IMR-90 (cell line): ENCODE data around the gene AUH. TPM values are rescaled to one million over a fixed set of nuclear protein-coding genes. Genes with fewer than 3 reads are reported as not detected.

ENCODE experiments used
- ATAC-seq: fragments of 200-7000 bp; cut with Tn5 transposase; 2 replicates; pipeline ENCODE4 v1.9.1; 2020; ENCODE audit warnings: low read depth, mild to moderate bottlenecking, moderate library complexity
- BruUV-seq: library from RNA; stranded (reverse); fragments of 400-500 nt; replicated peaks from 2 replicates; lab custom pipeline; 2021; lab: Mats Ljungman, UMichigan
- CTCF ChIA-PET: fragments of 300-600 bp; formaldehyde crosslinking; extraction: SDS; loops from one replicate; lab custom pipeline; 2021; ENCODE audit warnings: antibody characterized with exemption; lab: Yijun Ruan, JAX
- POLR2A ChIA-PET: fragments of 300-600 bp; sonication (Branson Sonifier 250); formaldehyde crosslinking; loops from one replicate; lab custom pipeline; 2022; ENCODE audit warnings: antibody characterized with exemption; ENCODE audit not compliant: unreplicated experiment; lab: Charles Lee
- DNase-seq: peaks from one replicate; pipeline ENCODE4 v3.0.0; 2013
- H2AFZ ChIP-seq: replicated peaks from 2 replicates; pipeline ENCODE3; 2013; ENCODE audit warnings: low read length, mild to moderate bottlenecking; ENCODE audit not compliant: poor library complexity
- H2AK5ac ChIP-seq: 2 replicates; pipeline ENCODE4 v1.6.1; 2013; ENCODE audit warnings: low read depth, low read length, inconsistent platforms
- H2AK9ac ChIP-seq: replicated peaks from 2 replicates; pipeline ENCODE3; 2013; ENCODE audit warnings: mild to moderate bottlenecking, low read depth, low read length, moderate library complexity; ENCODE audit not compliant: poor library complexity
- H2BK120ac ChIP-seq: 2 replicates; pipeline ENCODE4 v1.6.1; 2013; ENCODE audit warnings: low read depth, low read length, inconsistent platforms
- H2BK15ac ChIP-seq: 3 replicates; pipeline ENCODE4 v1.6.1; 2013; ENCODE audit warnings: low read depth, low read length, inconsistent platforms
- H2BK20ac ChIP-seq: 2 replicates; pipeline ENCODE4 v1.6.1; 2013; ENCODE audit warnings: low read depth, mild to moderate bottlenecking, inconsistent platforms, low read length, moderate library complexity
- H2BK5ac ChIP-seq: 2 replicates; pipeline ENCODE4 v1.6.1; 2013; ENCODE audit warnings: mild to moderate bottlenecking, low read depth, low read length, inconsistent platforms; ENCODE audit not compliant: poor library complexity, severe bottlenecking
- H3K14ac ChIP-seq: replicated peaks from 2 replicates; pipeline ENCODE4 v1.6.1; 2013; ENCODE audit warnings: low read depth, low read length, inconsistent platforms
- H3K18ac ChIP-seq: 2 replicates; pipeline ENCODE4 v1.6.1; 2013; ENCODE audit warnings: low read depth, low read length, control low read depth
- H3K23ac ChIP-seq: 2 replicates; pipeline ENCODE4 v1.6.1; 2013; ENCODE audit warnings: low read depth, low read length, inconsistent platforms
- H3K27ac ChIP-seq: 2 replicates; pipeline ENCODE4 v1.5.1; 2013; ENCODE audit warnings: mild to moderate bottlenecking, control low read depth, low read length; ENCODE audit not compliant: insufficient read depth
- H3K27me3 ChIP-seq: 2 replicates; pipeline ENCODE4 v1.6.1; 2013; ENCODE audit warnings: low read length; ENCODE audit not compliant: control insufficient read depth, insufficient read depth
- H3K36me3 ChIP-seq: 2 replicates; pipeline ENCODE4 v1.6.1; 2013; ENCODE audit warnings: low read length, mixed read lengths; ENCODE audit not compliant: control insufficient read depth, insufficient read depth
- H3K4ac ChIP-seq: 2 replicates; pipeline ENCODE4 v1.6.1; 2013; ENCODE audit warnings: low read depth, low read length, inconsistent platforms
- H3K4me1 ChIP-seq: 2 replicates; pipeline ENCODE4 v1.6.1; 2013; ENCODE audit warnings: low read length, mixed read lengths; ENCODE audit not compliant: control insufficient read depth, insufficient read depth
- H3K4me2 ChIP-seq: 2 replicates; pipeline ENCODE4 v1.6.1; 2013; ENCODE audit warnings: low read depth, mild to moderate bottlenecking, control low read depth, low read length, moderate library complexity
- H3K4me3 ChIP-seq: 2 replicates; pipeline ENCODE4 v1.5.1; 2013; ENCODE audit warnings: low read depth, mild to moderate bottlenecking, control low read depth, low read length, moderate library complexity; ENCODE audit not compliant: insufficient read depth
- H3K56ac ChIP-seq: 2 replicates; pipeline ENCODE4 v1.6.1; 2013; ENCODE audit warnings: low read length, inconsistent platforms; ENCODE audit not compliant: insufficient read depth; ENCODE audit errors: extremely low read depth
- H3K79me1 ChIP-seq, 2 experiments: 2 replicates each; pipeline ENCODE4 v1.6.1; 2013; ENCODE audit warnings: low read length in 2 of 2, inconsistent platforms in 1 of 2, low read depth in 1 of 2
- H3K9ac ChIP-seq: 2 replicates; pipeline ENCODE4 v1.6.1; 2013; ENCODE audit warnings: low read depth, low read length, control low read depth
- H3K9me1 ChIP-seq: 2 replicates; pipeline ENCODE4 v1.6.1; 2013; ENCODE audit warnings: low read length, inconsistent platforms; ENCODE audit not compliant: insufficient read depth
- H3K9me3 ChIP-seq: 2 replicates; pipeline ENCODE4 v1.6.1; 2013; ENCODE audit warnings: low read length; ENCODE audit not compliant: control insufficient read depth, insufficient read depth
- H4K20me1 ChIP-seq: 2 replicates; pipeline ENCODE4 v1.6.1; 2013; ENCODE audit warnings: low read length, inconsistent platforms; ENCODE audit not compliant: insufficient read depth
- H4K5ac ChIP-seq: 2 replicates; pipeline ENCODE4 v1.6.1; 2013; ENCODE audit warnings: mild to moderate bottlenecking, low read depth, low read length, control low read depth
- H4K8ac ChIP-seq, 2 experiments: 2 replicates each; pipeline ENCODE4 v1.6.1; 2013; ENCODE audit warnings: low read depth in 2 of 2, low read length in 2 of 2, control low read depth in 1 of 2, inconsistent platforms in 1 of 2
- H4K91ac ChIP-seq: 2 replicates; pipeline ENCODE4 v1.6.1; 2013; ENCODE audit warnings: low read depth, low read length, inconsistent platforms; ENCODE audit not compliant: insufficient read depth
- CEBPB ChIP-seq: IDR thresholded peaks from 2 replicates; pipeline ENCODE4 v1.6.1; 2012; ENCODE audit warnings: low read depth, low read length, improper control_type of control experiment
- MAFK ChIP-seq: IDR thresholded peaks from 2 replicates; pipeline ENCODE4 v1.6.1; 2012; ENCODE audit warnings: low read depth, low read length, improper control_type of control experiment
- RCOR1 ChIP-seq: IDR thresholded peaks from 2 replicates; pipeline ENCODE4 v1.6.1; 2012; ENCODE audit warnings: mild to moderate bottlenecking, low read length, improper control_type of control experiment; ENCODE audit not compliant: insufficient replicate concordance
- RFX5 ChIP-seq: IDR thresholded peaks from 2 replicates; pipeline ENCODE4 v1.8.0; 2012; ENCODE audit warnings: low read depth, mild to moderate bottlenecking, low read length, moderate library complexity
- SMC3 ChIP-seq: fragments of 150-350 bp; IDR thresholded peaks from 2 replicates; pipeline ENCODE4 v1.6.1; 2016; ENCODE audit warnings: low read depth, mild to moderate bottlenecking, antibody characterized with exemption, low read length, moderate library complexity
- WGBS, 2 experiments: methylation state at CpG; one replicate each; pipeline versions ENCODE4 v1.1.5 to v1.1.7; 2013; ENCODE audit warnings: missing lambda C conversion rate in 2 of 2; ENCODE audit not compliant: insufficient read length in 1 of 2; ENCODE audit errors: extremely low coverage in 2 of 2; 5-methylcytosine and 5-hydroxymethylcytosine counted together
- dilution Hi-C: fragments of 300-500 bp; cut with HindIII; formaldehyde crosslinking; loops from one replicate; pipeline ENCODE4 v1.14.3; 2018; ENCODE audit warnings: low sequenced_read_pairs; ENCODE audit not compliant: unreplicated experiment
- in situ Hi-C: fragments of 300-500 bp; cut with MboI; formaldehyde crosslinking; loops from 3 replicates; pipeline ENCODE4 v1.14.3; 2019; ENCODE audit warnings: low sequenced_read_pairs, inconsistent platforms, mixed read lengths
- intact Hi-C: fragments of 100-400 bp; cut with micrococcal nuclease; formaldehyde crosslinking; loops from 2 replicates; pipeline ENCODE4 v1.10.0; 2022
- polyA plus RNA-seq, 3 experiments: library from polyadenylated mRNA; depleted of rRNA; stranded (reverse); fragments of >200 nt; gene quantifications; 2 replicates each; pipeline ENCODE4 v1.2.3, GENCODE V29; 2012; ENCODE audit warnings: low replicate concordance in 1 of 3
- total RNA-seq: library from RNA; depleted of rRNA; stranded (reverse); fragments of >200 nt; gene quantifications from 2 replicates; pipeline ENCODE4 v1.2.3, GENCODE V29; 2012

The AUH gene
- total and polyA plus RNA-seq, 2 of the 4 experiments (the other 2 are of a cell fraction), result 5.9 to 8.1 TPM

DNA sequence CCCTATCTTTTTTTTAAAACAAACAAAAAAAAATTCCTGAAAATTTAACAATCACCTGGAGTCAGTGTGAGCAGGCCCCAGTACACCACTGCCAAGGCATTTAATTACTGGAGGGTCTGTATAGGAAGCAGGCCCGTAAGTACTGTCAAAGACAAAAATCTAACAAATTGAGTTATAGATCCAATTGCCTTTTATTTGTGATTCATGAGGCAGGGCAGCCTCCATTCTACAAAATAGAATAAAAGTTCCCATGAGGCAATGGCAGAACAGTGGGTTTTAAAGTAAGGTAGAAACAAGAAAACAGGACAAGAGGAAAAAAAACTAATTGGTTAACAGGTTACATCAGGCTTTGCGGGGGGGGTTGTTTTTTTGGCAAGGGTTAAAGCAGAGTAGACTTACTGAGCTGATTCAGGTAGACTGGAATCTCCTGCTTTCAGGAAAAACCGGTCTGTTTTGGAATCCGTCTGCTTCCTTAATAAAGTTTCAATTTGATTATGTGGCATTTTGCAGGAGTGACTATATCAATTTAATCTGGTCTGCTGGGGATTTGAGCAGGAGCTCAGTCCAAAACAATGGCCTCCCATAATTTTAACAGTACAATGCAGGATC is 48.9 kb downstream of the AUH start:
- H3K18ac ChIP-seq, result no peak overlapping the region
- H2BK5ac ChIP-seq, result no peak overlapping the region
- no peak overlapping the region for H3K14ac ChIP-seq
- dilution Hi-C loops, result no loop called here
- no peak for ATAC-seq
- no peaks in the 10 kb centered on the region for H3K27me3 ChIP-seq
- H3K4me3 ChIP-seq, result no peak overlapping the region
- no peak for DNase-seq
- peaks cover 5 to 36% of the 10 kb centered on the region in 2 experiments; a peak in 3 of 4 replicates for H3K79me1 ChIP-seq
- H3K9me1 ChIP-seq, result 0 out of 2 replicates have a peak, but pooled peaks cover 3% of the 10 kb centered on the region
- H3K9me3 ChIP-seq, result no peaks in the 10 kb centered on the region
- POLR2A ChIA-PET, result no interaction called here
- in situ Hi-C loops, result no loop called here
- intact Hi-C loops, result no loop called here
- peaks cover 2% of the 10 kb centered on the region; the same call in 1 of the 2 replicates for H3K4me1 ChIP-seq
- no TSS peak for BruUV-seq
- no peak overlapping the region for H2AK5ac ChIP-seq
- H2AFZ ChIP-seq, result no peak overlapping the region
- CTCF ChIA-PET, result no interaction called here
- WGBS, 2 experiments, result no CpG with 5 or more reads among the region's 4 CpGs
- H3K4ac ChIP-seq, result no peak overlapping the region
- H3K9ac ChIP-seq, result no peak overlapping the region
- no peak overlapping the region for H2AK9ac ChIP-seq
- H3K4me2 ChIP-seq, result no peak overlapping the region
- peaks cover 5% of the 10 kb centered on the region; the same call in 1 of the 2 replicates for H3K36me3 ChIP-seq
- TF ChIP-seq RFX5 (no peak), SMC3 (no peak), MAFK (no peak), RCOR1 (no peak), CEBPB (no peak)
- H4K20me1 ChIP-seq, result no peaks in the 10 kb centered on the region
- no peak overlapping the region for H3K27ac ChIP-seq
- H2BK15ac ChIP-seq, result no peak overlapping the region
- no peak overlapping the region for H4K5ac ChIP-seq
- H4K91ac ChIP-seq, result no peak overlapping the region
- no peak overlapping the region for H3K23ac ChIP-seq
- no peak overlapping the region for H4K8ac ChIP-seq
- H3K56ac ChIP-seq, result no peak overlapping the region
- no peak overlapping the region for H2BK120ac ChIP-seq
- H2BK20ac ChIP-seq, result no peak overlapping the region
